ENCODE results near the gene PLCH1. TPM values are rescaled to one million over a fixed set of nuclear protein-coding genes. Genes with fewer than 3 reads are reported as not detected.

Gene PLCH1
- total RNA-seq, 1 donor from 2014 or later = 7.6 TPM

- H3K27me3 Mint-ChIP-seq = peaks cover 60% of the 10 kb centered on the region
- DNase-seq (ENCODE audit: extremely low spot score, unreplicated experiment) = no peak
- no peak overlapping the region for H3K4me3 Mint-ChIP-seq
- peaks cover 18% of the 10 kb centered on the region for H3K4me1 Mint-ChIP-seq (ENCODE audit: unreplicated experiment)
- no peak for TF ChIP-seq CTCF (conservative IDR thresholded peaks at IDR 0.05)
- H3K36me3 Mint-ChIP-seq = no peaks in the 10 kb centered on the region
- no peak overlapping the region for H3K27ac Mint-ChIP-seq
- H3K9me3 Mint-ChIP-seq = no peaks in the 10 kb centered on the region
Observed at GRCh38 chr3:155673421-155673820, 71.5 kb downstream of the PLCH1 start.

- H3K4me3 Mint-ChIP-seq = no peak overlapping the region
- no peak overlapping the region for H3K27ac Mint-ChIP-seq
- H3K36me3 Mint-ChIP-seq = no peaks in the 10 kb centered on the region
- peaks cover 52% of the 10 kb centered on the region for H3K27me3 Mint-ChIP-seq
- no peak for DNase-seq (ENCODE audit: extremely low spot score, unreplicated experiment)
- peaks cover 7% of the 10 kb centered on the region for H3K4me1 Mint-ChIP-seq (ENCODE audit: unreplicated experiment)
- no peaks in the 10 kb centered on the region for H3K9me3 Mint-ChIP-seq
- TF ChIP-seq CTCF (conservative IDR thresholded peaks at IDR 0.05) = no peak
Observed at GRCh38 chr3:155670335-155670734, 74.5 kb downstream of the PLCH1 start.

DNA sequence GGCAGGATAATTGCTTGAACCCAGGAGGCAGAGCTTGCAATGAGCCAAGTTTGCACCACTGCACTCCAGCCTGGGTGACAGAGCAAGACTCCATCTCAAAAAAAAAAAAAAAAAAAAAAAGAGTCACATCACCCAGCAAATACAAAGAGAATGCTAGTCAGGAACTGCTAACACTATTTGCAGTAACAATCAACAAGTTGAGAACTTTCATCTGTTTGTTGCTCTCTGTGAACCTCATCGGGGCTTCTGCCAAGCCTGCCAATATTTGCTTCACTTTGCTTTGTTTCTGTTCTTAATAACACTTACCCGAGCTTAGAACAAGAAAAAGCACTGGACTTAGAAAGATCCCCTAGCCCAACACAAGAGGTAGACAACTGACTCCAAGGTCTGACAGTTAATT is 76.9 kb downstream of the PLCH1 start:
- peaks cover 34% of the 10 kb centered on the region for H3K27me3 Mint-ChIP-seq
- H3K27ac Mint-ChIP-seq = no peak overlapping the region
- H3K9me3 Mint-ChIP-seq = no peaks in the 10 kb centered on the region
- DNase-seq (ENCODE audit: extremely low spot score, unreplicated experiment) = no peak
- H3K4me1 Mint-ChIP-seq (ENCODE audit: unreplicated experiment) = peaks cover 13% of the 10 kb centered on the region
- TF ChIP-seq CTCF (conservative IDR thresholded peaks at IDR 0.05) = no peak
- no peak overlapping the region for H3K4me3 Mint-ChIP-seq
- H3K36me3 Mint-ChIP-seq = no peaks in the 10 kb centered on the region

DNA sequence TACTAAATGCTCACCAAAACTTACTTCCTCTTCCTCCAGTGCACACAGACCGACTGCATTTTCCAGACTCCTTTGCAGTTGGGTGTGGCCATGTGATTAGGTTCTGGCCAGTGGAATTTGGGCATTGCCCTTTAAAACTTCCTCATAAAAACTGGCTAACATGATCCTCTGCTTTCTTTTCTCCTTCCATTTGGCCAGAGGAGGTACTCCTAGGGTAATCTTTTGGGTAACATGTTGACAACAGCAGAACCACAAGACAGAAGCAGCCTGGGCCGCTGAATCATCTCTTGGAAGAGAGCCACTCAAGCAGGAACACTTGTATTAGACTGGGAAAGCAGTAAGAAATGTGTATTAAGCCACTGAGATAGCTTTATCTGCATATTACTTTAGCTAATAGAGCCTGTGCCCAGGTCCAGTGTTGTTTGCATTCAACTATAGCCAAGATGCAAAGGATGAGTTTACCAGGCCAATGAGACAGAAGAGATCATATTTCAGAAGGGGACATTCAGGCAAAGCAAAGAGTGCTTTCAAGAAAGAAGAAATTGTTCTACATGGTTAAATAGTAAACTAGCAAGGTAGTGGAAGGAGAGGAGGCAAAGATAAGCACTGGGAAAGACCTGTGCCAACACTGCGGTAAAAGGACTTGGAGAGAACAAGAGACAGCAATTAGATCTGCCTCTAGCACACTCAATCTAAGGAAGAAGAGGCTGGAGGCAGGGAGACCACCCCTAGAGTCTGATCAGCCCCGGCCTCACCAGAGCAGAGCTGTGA is 79.8 kb downstream of the PLCH1 start:
- Mint-ChIP-seq H3K27me3 (peaks cover 10% of the 10 kb centered on the region), H3K9me3 (no peaks in the 10 kb centered on the region), H3K4me1 (ENCODE audit: unreplicated experiment) (peaks cover 8% of the 10 kb centered on the region), H3K27ac (no peak overlapping the region), H3K36me3 (no peaks in the 10 kb centered on the region), H3K4me3 (no peak overlapping the region)
- no peak for DNase-seq (ENCODE audit: extremely low spot score, unreplicated experiment)
- TF ChIP-seq CTCF (conservative IDR thresholded peaks at IDR 0.05) = no peak

DNA sequence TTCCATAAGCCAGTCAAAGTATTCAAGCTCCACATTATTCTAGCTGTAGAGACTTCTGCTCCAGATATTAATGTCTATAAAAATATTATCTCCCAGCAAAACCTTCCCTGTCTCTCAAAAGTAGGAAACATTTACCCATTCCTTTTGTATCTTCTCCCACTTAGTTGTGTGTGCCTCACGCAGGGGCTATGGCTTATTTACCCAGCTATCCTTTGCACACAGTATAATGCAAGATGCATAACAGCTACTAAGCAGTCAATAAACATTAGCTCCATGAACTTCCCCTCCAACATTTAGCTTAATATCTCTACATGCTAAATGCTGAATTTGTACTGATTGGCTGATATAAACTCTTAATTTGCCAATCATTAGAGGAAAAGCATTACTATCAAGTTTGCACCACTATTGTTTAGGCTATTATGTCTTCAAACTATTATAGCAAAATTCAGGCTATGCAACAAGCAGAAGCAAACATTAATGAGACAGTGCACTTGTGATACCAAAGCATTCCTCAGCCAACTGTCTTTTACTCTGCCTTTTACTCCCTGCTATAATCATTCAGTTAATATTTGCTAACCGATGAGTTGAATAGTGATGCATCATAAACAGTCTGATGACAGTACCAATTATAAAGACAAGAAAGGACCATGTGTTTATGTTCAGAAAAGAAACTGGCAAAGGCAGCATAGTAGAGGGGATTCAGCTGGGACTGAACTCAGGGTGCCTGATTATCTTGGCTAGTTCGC is 81.2 kb downstream of the PLCH1 start:
- no peak overlapping the region for H3K4me3 Mint-ChIP-seq
- H3K9me3 Mint-ChIP-seq = no peaks in the 10 kb centered on the region
- no peak for DNase-seq (ENCODE audit: extremely low spot score, unreplicated experiment)
- H3K4me1 Mint-ChIP-seq (ENCODE audit: unreplicated experiment) = peaks cover 8% of the 10 kb centered on the region
- TF ChIP-seq CTCF (conservative IDR thresholded peaks at IDR 0.05) = no peak
- H3K27me3 Mint-ChIP-seq = peaks cover 10% of the 10 kb centered on the region
- H3K36me3 Mint-ChIP-seq = no peaks in the 10 kb centered on the region
- no peak overlapping the region for H3K27ac Mint-ChIP-seq
